Spleen (tissue), 13 donors: ENCODE results near the gene ZDHHC17. TPM values are rescaled to one million over a fixed set of nuclear protein-coding genes. Genes with fewer than 3 reads are reported as not detected.

Source experiments
- DNase-seq: peaks from one replicate; pipeline ENCODE4 v3.0.0-alpha.2; 2020
- H3K27ac ChIP-seq, 8 donors: fragments of 200-600 bp; sonication (generic) in 7 of 8; 1 replicate in 4 of 8; 2 replicates in 4 of 8; pipeline versions ENCODE4 v1.5.0 to v1.8.0; 2016 to 2021; ENCODE audit warnings: inconsistent platforms in 4 of 8, mild to moderate bottlenecking in 4 of 8, moderate library complexity in 1 of 8
- H3K27me3 ChIP-seq, 7 donors: fragments of 200-600 bp; sonication (generic) in 6 of 7; replicated peaks in 1 of 7; 1 replicate in 4 of 7; 2 replicates in 3 of 7; pipeline versions ENCODE4 v1.5.0 to v1.8.0; 2016 to 2021; ENCODE audit warnings: inconsistent platforms in 3 of 7, mild to moderate bottlenecking in 1 of 7
- H3K36me3 ChIP-seq, 6 donors: fragments of 200-600 bp; sonication (generic) in 5 of 6; 1 replicate in 4 of 6; 2 replicates in 2 of 6; pipeline versions ENCODE4 v1.5.0 to v1.8.0; 2016 to 2021; ENCODE audit warnings: inconsistent platforms in 2 of 6
- H3K4me1 ChIP-seq, 6 donors: fragments of 200-600 bp; sonication (generic) in 5 of 6; 1 replicate in 3 of 6; 2 replicates in 3 of 6; pipeline versions ENCODE4 v1.5.0 to v1.8.0; 2016 to 2021; ENCODE audit warnings: inconsistent platforms in 3 of 6
- H3K4me3 ChIP-seq, 8 donors: fragments of 200-600 bp; sonication (generic) in 7 of 8; 1 replicate in 4 of 8; 2 replicates in 4 of 8; pipeline versions ENCODE4 v1.5.0 to v1.8.0; 2016 to 2021; ENCODE audit warnings: inconsistent platforms in 4 of 8, mild to moderate bottlenecking in 4 of 8, moderate library complexity in 2 of 8
- H3K9me3 ChIP-seq, 8 donors: fragments of 200-600 bp; sonication (generic) in 7 of 8; 1 replicate in 4 of 8; 2 replicates in 4 of 8; pipeline versions ENCODE4 v1.5.0 to v1.8.0; 2016 to 2021; ENCODE audit warnings: inconsistent platforms in 4 of 8
- CTCF ChIP-seq, 11 experiments: fragments of 200-600 bp in 7 of 11; fragments of 450-650 bp in 4 of 11; sonication (generic) in 4 of 11; IDR thresholded peaks in 8 of 11; conservative IDR thresholded peaks in 3 of 11; 1 replicate in 7 of 11; 2 replicates in 4 of 11; pipeline versions ENCODE4 v1.4.0 to v1.8.0; 2016 to 2021; ENCODE audit warnings: antibody characterized with exemption in 11 of 11, inconsistent platforms in 4 of 11, mild to moderate bottlenecking in 1 of 11
- POLR2A ChIP-seq, 3 donors: fragments of 450-650 bp; IDR thresholded peaks; one replicate each; pipeline ENCODE4 v1.5.1; 2017; ENCODE audit warnings: antibody characterized with exemption in 3 of 3, mild to moderate bottlenecking in 1 of 3
- POLR2AphosphoS5 ChIP-seq, 3 donors: sonication (generic); formaldehyde crosslinking; IDR thresholded peaks; one replicate each; pipeline ENCODE4 v1.5.1; 2017; ENCODE audit warnings: antibody characterized with exemption in 3 of 3
- WGBS, 5 donors: extraction: QIAGEN DNeasy Blood & Tissue Kit in 3 of 5; methylation state at CpG; one replicate each; pipeline versions ENCODE4 v1.1.5 to v1.1.7; 2013 to 2018; 5-methylcytosine and 5-hydroxymethylcytosine counted together
- intact Hi-C: fragments of 100-400 bp; cut with DNase I; formaldehyde crosslinking; loops from one replicate; pipeline ENCODE4 v1.15.0; 2023; ENCODE audit warnings: low total_unique reads
- long read RNA-seq, 2 donors: transcript quantifications; one replicate each; lab custom pipeline, GENCODE V29; 2026
- polyA plus RNA-seq, 3 donors: library from polyadenylated mRNA; stranded (reverse); fragments of 200-250 nt; gene quantifications; one replicate each; pipeline ENCODE4 v1.2.1, GENCODE V29; 2013
- total RNA-seq, 7 donors: library from RNA; depleted of rRNA in 3 of 7; stranded (reverse); fragments of >200 nt in 3 of 7; fragmentation: NEBNext Ultra II Directional in 4 of 7; extraction: Animal tissue kit (Norgen Biotek cat#: 25700) in 4 of 7; gene quantifications; one replicate each; pipeline versions ENCODE4 v1.1.0 to v1.2.1, GENCODE V29; 2016 to 2021
- donor health status: healthy with polysubstance abuse.
- donor health status: DM: no; HTN: no; CAD: no; lungs with moderate emphysema.
- donor health status: DM: no; HTN: no; CAD: no.
- donor health status: Bipolar disorder and iron deficiency.
- donor health status: healthy.
- donor health status: DM: no; HTN: no; CAD: no.
- donor health status: DM: yes; HTN: yes; CAD: no.

Gene ZDHHC17
- total RNA-seq (10 to 100 TPM; 37.9 to 69.4 (median 49.7) TPM), polyA plus RNA-seq (10 to 100 TPM; 10.1 to 13.4 (median 12.5) TPM)
- long read RNA-seq, donor 1, full-length matches to known transcripts, result 5 of 10 reads
- long read RNA-seq, donor 1, partial matches to known transcripts, result 5 of 10 reads
- long read RNA-seq, donor 1, other reads (novel, unspliced or antisense), result 0 of 10 reads
- long read RNA-seq, donor 2, partial matches to known transcripts, result 16 of 16 reads
- long read RNA-seq, donor 2, other reads (novel, unspliced or antisense), result 0 of 16 reads

GRCh38 chr12:76763746-76764675, at the start of gene ZDHHC17:
Gene ZDHHC17, plus strand, starts transcription at chr12:76764115. Its CDS starts 122 bp downstream, at chr12:76764237.
- Histone ChIP-seq H3K36me3 (no peaks in the 10 kb centered on the region), H3K4me1 (peaks cover 8 to 61% (median 45%) of the 10 kb centered on the region in 6 donors), H3K27ac (peak within 1 kb of the TSS; percentile 93 to 99 (median 98)), H3K4me3 (peak within 1 kb of the TSS; percentile 53 to 90 (median 64)), H3K9me3 (no peaks in the 10 kb centered on the region), H3K27me3 (no peaks in the 10 kb centered on the region)
- peak; percentile 98 for DNase-seq
- 0 to 1% (median 1%) methylated on average over 53 to 93 of the region's 93 CpGs for WGBS, 5 donors
- peak; percentile 86 to 92 (median 89) for TF ChIP-seq POLR2AphosphoS5 (IDR thresholded peaks at IDR 0.05)
- TF ChIP-seq CTCF (IDR thresholded peaks at IDR 0.05 in 8 of 11, conservative IDR thresholded peaks at IDR 0.05 in 3 of 11), result peak in 1 of 11 experiments; percentile 14
- TF ChIP-seq POLR2A (IDR thresholded peaks at IDR 0.05), result peak in 2 of 3 donors; percentile 31 to 78
- intact Hi-C loops, result no loop called here

GRCh38 chr12:76714415-76714814, 49.5 kb upstream of the ZDHHC17 start:
- DNase-seq, result no peak
- Histone ChIP-seq H3K27me3 (no peaks in the 10 kb centered on the region), H3K4me3 (no peak overlapping the region), H3K27ac (no peak overlapping the region), H3K9me3 (no peaks in the 10 kb centered on the region), H3K36me3 (no peaks in the 10 kb centered on the region), H3K4me1 (no peaks in the 10 kb centered on the region)
- WGBS, 5 donors, result 92 to 100% (median 96%) methylated on average over 1 of the region's 1 CpG
- intact Hi-C loops, result no loop called here
- TF ChIP-seq CTCF (IDR thresholded peaks at IDR 0.05 in 8 of 11, conservative IDR thresholded peaks at IDR 0.05 in 3 of 11), result no peak
- no peak for TF ChIP-seq POLR2A (IDR thresholded peaks at IDR 0.05)
- TF ChIP-seq POLR2AphosphoS5 (IDR thresholded peaks at IDR 0.05), result no peak

- intact Hi-C loops, result no loop called here
- no peak for TF ChIP-seq CTCF (IDR thresholded peaks at IDR 0.05 in 8 of 11, conservative IDR thresholded peaks at IDR 0.05 in 3 of 11)
- no peak for TF ChIP-seq POLR2AphosphoS5 (IDR thresholded peaks at IDR 0.05)
- TF ChIP-seq POLR2A (IDR thresholded peaks at IDR 0.05), result no peak
- Histone ChIP-seq H3K4me1 (no peaks in the 10 kb centered on the region), H3K27me3 (no peaks in the 10 kb centered on the region), H3K36me3 (no peaks in the 10 kb centered on the region), H3K9me3 (no peaks in the 10 kb centered on the region), H3K27ac (no peak overlapping the region), H3K4me3 (no peak overlapping the region)
- DNase-seq, result no peak
- WGBS, 5 donors, result 79 to 95% (median 84%) methylated on average over 3 of the region's 3 CpGs
These were observed 49.1 kb upstream of the ZDHHC17 start for GRCh38 chr12:76714861-76715260.

- intact Hi-C loops, result no loop called here
- no peaks in the 10 kb centered on the region for H3K36me3 ChIP-seq
- TF ChIP-seq POLR2A (IDR thresholded peaks at IDR 0.05) (no peak), CTCF (IDR thresholded peaks at IDR 0.05 in 8 of 11, conservative IDR thresholded peaks at IDR 0.05 in 3 of 11) (no peak), POLR2AphosphoS5 (IDR thresholded peaks at IDR 0.05) (no peak)
- no peak overlapping the region for H3K4me3 ChIP-seq
- WGBS, 5 donors, result 90 to 97% (median 93%) methylated on average over 3 of the region's 3 CpGs
- no peak overlapping the region for H3K27ac ChIP-seq
- no peaks in the 10 kb centered on the region for H3K4me1 ChIP-seq
- no peaks in the 10 kb centered on the region for H3K27me3 ChIP-seq
- H3K9me3 ChIP-seq, result no peaks in the 10 kb centered on the region
- DNase-seq, result no peak
These were observed 48.6 kb upstream of the ZDHHC17 start for GRCh38 chr12:76715332-76715731.
